Endothelial cell of umbilical vein (primary cell): ENCODE results near the gene MMP24. TPM values are rescaled to one million over a fixed set of nuclear protein-coding genes. Genes with fewer than 3 reads are reported as not detected.
A peak's percentile ranks its signal among the peaks of the same experiment; 100 is the strongest.
"Not testable (repeated sequence)": the region's sequence is repeated elsewhere in the genome, so short reads cannot be mapped to it uniquely, and the experiment has no call there.

ENCODE experiments used
- BruUV-seq: library from RNA; stranded (reverse); fragments of 400-500 nt; replicated peaks from 2 replicates; lab custom pipeline; 2021; lab: Mats Ljungman, UMichigan
- CTCF ChIA-PET: fragments of 300-600, 350-600 bp; sonication (Branson Sonifier 250); formaldehyde crosslinking; loops from one replicate; lab custom pipeline; 2021; ENCODE audit warnings: antibody characterized with exemption, inconsistent platforms; lab: Charles Lee
- POLR2A ChIA-PET: fragments of 300-600, 350-600 bp; sonication (Branson Sonifier 250); formaldehyde crosslinking; loops from one replicate; lab custom pipeline; 2021; ENCODE audit warnings: antibody characterized with exemption, inconsistent platforms; lab: Charles Lee
- DNase-seq: peaks from one replicate; pipeline ENCODE4 v3.0.0-alpha.2; 2011; ENCODE audit warnings: low read depth, low spot score
- FAIRE-seq: peaks from 2 replicates; lab custom pipeline; 2011; peaks lifted over from hg19 to GRCh38; lab: Jason Lieb, UNC
- H2AFZ ChIP-seq: 2 replicates; pipeline ENCODE4 v1.6.0; 2012; ENCODE audit warnings: low read depth, low read length, control low read depth, inconsistent platforms
- H3K27ac ChIP-seq: 2 replicates; pipeline ENCODE4 v1.5.1; 2011; ENCODE audit warnings: low read depth, mild to moderate bottlenecking, control low read depth, low read length, moderate library complexity; ENCODE audit not compliant: insufficient read depth
- H3K27me3 ChIP-seq, 2 experiments: 2 replicates each; pipeline versions ENCODE4 v1.6.0 to v1.6.1; 2011; ENCODE audit warnings: low read length in 2 of 2, mixed read lengths in 1 of 2; ENCODE audit not compliant: control insufficient read depth in 2 of 2, insufficient read depth in 2 of 2
- H3K36me3 ChIP-seq, 2 experiments: 2 replicates in 1 of 2; 3 replicates in 1 of 2; pipeline ENCODE4 v1.5.1; 2011; ENCODE audit warnings: low read length in 2 of 2, mild to moderate bottlenecking in 1 of 2, moderate library complexity in 1 of 2; ENCODE audit not compliant: control insufficient read depth in 2 of 2, insufficient read depth in 2 of 2; ENCODE audit errors: extremely low read depth in 1 of 2
- H3K4me1 ChIP-seq: 3 replicates; pipeline ENCODE4 v1.5.1; 2011; ENCODE audit warnings: mild to moderate bottlenecking, low read length; ENCODE audit not compliant: control insufficient read depth, insufficient read depth; ENCODE audit errors: extremely low read depth
- H3K4me2 ChIP-seq: 2 replicates; pipeline ENCODE4 v1.6.1; 2011; ENCODE audit warnings: low read length, control low read depth, mixed read lengths; ENCODE audit not compliant: insufficient read depth
- H3K4me3 ChIP-seq, 3 experiments: fragments of 200-600 bp in 1 of 3; sonication (generic), shearing (Covaris generic) in 1 of 3; replicated peaks in 1 of 3; 2 replicates each; pipeline ENCODE4 v1.5.1; 2011 to 2016; ENCODE audit warnings: control low read depth in 3 of 3, low read length in 3 of 3, mild to moderate bottlenecking in 2 of 3, inconsistent platforms in 1 of 3, low read depth in 1 of 3, moderate library complexity in 1 of 3; ENCODE audit not compliant: insufficient read depth in 1 of 3
- H3K79me2 ChIP-seq: 2 replicates; pipeline ENCODE4 v1.6.0; 2012; ENCODE audit warnings: low read length, inconsistent platforms; ENCODE audit not compliant: control insufficient read depth, insufficient read depth
- H3K9ac ChIP-seq: replicated peaks from 2 replicates; pipeline ENCODE3; 2011; ENCODE audit warnings: low read length, control low read depth; ENCODE audit not compliant: insufficient read depth; ENCODE audit errors: extremely low read depth
- H3K9me1 ChIP-seq: replicated peaks from 3 replicates; pipeline ENCODE4 v1.6.0; 2011; ENCODE audit warnings: mild to moderate bottlenecking, low read length; ENCODE audit not compliant: control insufficient read depth, insufficient read depth; ENCODE audit errors: extremely low read depth
- H3K9me3 ChIP-seq: replicated peaks from 2 replicates; pipeline ENCODE4 v1.5.1; 2012; ENCODE audit warnings: low read length, inconsistent platforms; ENCODE audit not compliant: control insufficient read depth, insufficient read depth
- H4K20me1 ChIP-seq: replicated peaks from 2 replicates; pipeline ENCODE3; 2011; ENCODE audit warnings: mild to moderate bottlenecking, low read length; ENCODE audit not compliant: control insufficient read depth, insufficient read depth; ENCODE audit errors: extremely low read depth
- GATA2 ChIP-seq: IDR thresholded peaks from 2 replicates; pipeline ENCODE4 v1.7.0; 2011; ENCODE audit warnings: low read depth, mild to moderate bottlenecking, moderate library complexity, mixed read lengths, low read length; ENCODE audit not compliant: insufficient read length, insufficient read depth
- JUN ChIP-seq: IDR thresholded peaks from 2 replicates; pipeline ENCODE4 v1.6.1; 2011; ENCODE audit warnings: borderline replicate concordance, low read depth; ENCODE audit not compliant: insufficient read length, insufficient read depth
- MYC ChIP-seq: IDR thresholded peaks from one replicate; pipeline ENCODE4 v1.6.1; 2011; ENCODE audit warnings: mild to moderate bottlenecking, low read depth, low read length
- POLR2AphosphoS5 ChIP-seq: IDR thresholded peaks from 2 replicates; pipeline ENCODE4 v1.6.1; 2012; ENCODE audit warnings: low read depth, mild to moderate bottlenecking, control low read depth, low read length, moderate library complexity; ENCODE audit not compliant: insufficient read depth
- dilution Hi-C: fragments of 300-500 bp; cut with MboI; formaldehyde crosslinking; loops from one replicate; pipeline ENCODE4 v1.15.0; 2019; ENCODE audit warnings: low sequenced_read_pairs; ENCODE audit not compliant: extremely low pct_ligation_motif_present
- intact Hi-C: fragments of 100-400 bp; cut with micrococcal nuclease; formaldehyde crosslinking; loops from one replicate; pipeline ENCODE4 v1.10.0; 2022
- polyA plus RNA-seq, 4 experiments: library from polyadenylated mRNA; depleted of rRNA in 3 of 4; stranded (reverse) in 3 of 4; unstranded in 1 of 4; fragments of >200 nt; gene quantifications; 2 replicates each; pipeline versions ENCODE4 v1.2.1 to v1.2.3, GENCODE V29; 2011 to 2012; ENCODE audit warnings: missing spikeins in 1 of 4
- total RNA-seq: library from RNA; stranded (reverse); gene quantifications from 2 replicates; pipeline ENCODE4 v1.2.3, GENCODE V29; 2021
- TF ChIP-seq, protein P1 (sequence below), 2 donors: IDR thresholded peaks; 1 replicate in 1 of 2; 2 replicates in 1 of 2; pipeline ENCODE4 v1.5.1; 2011; ENCODE audit warnings: low read length in 2 of 2, mild to moderate bottlenecking in 2 of 2, moderate library complexity in 2 of 2, control low read depth in 1 of 2, inconsistent platforms in 1 of 2, low read depth in 1 of 2; ENCODE audit not compliant: insufficient read depth in 1 of 2; ENCODE audit errors: extremely low read depth in 1 of 2
- TF ChIP-seq, protein P2 (sequence below): IDR thresholded peaks from 2 replicates; pipeline ENCODE4 v1.6.1; 2011; ENCODE audit not compliant: insufficient read depth, insufficient read length

Gene MMP24
- total and polyA plus RNA-seq, 2 donors (not counting 3 experiments of a cell fraction or from before 2014, with no cell fraction given), result 0.27 to 0.54 TPM

DNA sequence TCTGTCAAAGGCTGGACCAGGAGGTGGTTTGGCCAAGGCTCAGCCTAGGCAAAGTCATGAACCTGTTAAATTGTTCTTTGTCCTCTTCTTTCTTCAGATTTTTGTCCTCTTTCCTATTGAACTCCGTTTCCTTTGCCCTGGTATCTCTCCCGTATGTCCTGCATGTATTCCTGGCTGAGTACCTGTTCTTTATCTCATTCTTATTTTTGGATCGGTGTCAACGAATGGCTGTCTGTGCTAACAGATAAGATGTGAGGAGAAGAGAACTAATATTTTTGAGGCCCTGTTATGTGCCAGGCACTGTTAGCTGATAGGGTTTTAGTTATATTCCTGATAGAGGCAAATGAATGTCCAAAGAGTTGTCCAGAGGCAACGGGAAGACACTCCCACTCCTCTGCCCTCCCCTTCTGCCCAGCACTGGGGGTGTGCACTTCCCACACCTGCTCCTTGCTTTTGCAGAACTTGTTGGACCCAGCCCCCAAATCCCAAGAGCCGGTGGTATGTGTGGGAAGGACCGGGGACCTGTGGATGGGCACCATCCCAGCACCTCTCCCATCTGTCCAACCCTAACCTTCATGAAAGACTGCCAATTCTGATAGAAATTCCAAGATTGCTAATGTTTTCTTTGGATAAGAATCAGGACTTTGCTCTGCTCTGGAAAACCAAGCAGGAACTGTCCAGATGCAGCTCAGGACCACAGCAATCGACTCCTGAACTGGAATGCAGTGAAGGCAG, 30.9 kb downstream of the MMP24 start:
- no peaks in the 10 kb centered on the region for H3K9me3 ChIP-seq
- FAIRE-seq (peak; percentile 85), DNase-seq (peak; percentile 63)
- no peak overlapping the region for H2AFZ ChIP-seq
- TF ChIP-seq MYC (no peak), GATA2 (peak; percentile 76)
- H3K9me1 ChIP-seq, result no peaks in the 10 kb centered on the region
- intact Hi-C loops, result no loop called here
- H3K36me3 ChIP-seq, result no peaks in the 10 kb centered on the region
- no peaks in the 10 kb centered on the region for H4K20me1 ChIP-seq
- no peak overlapping the region for H3K27ac ChIP-seq
- no peak overlapping the region for H3K4me3 ChIP-seq
- POLR2A ChIA-PET, result no interaction called here
- H3K4me2 ChIP-seq, result no peak overlapping the region
- BruUV-seq, result no TSS peak
- dilution Hi-C loops, result loop anchor here (25.0 kb wide), 1 partner anchor 420 kb away; the partner anchor contains the start of gene NCOA6
- CTCF ChIA-PET, result interaction anchor here (0.7 to 1.8 kb wide), 7 partner anchors 9 to 161 kb away, joined by 3 to 11 read pairs (median 5); no protein-coding TSS in a partner anchor
- H3K79me2 ChIP-seq, result no peaks in the 10 kb centered on the region
- peaks cover 9% of the 10 kb centered on the region for H3K4me1 ChIP-seq
- H3K9ac ChIP-seq, result no peak overlapping the region
- peaks cover 0 to 2% of the 10 kb centered on the region in 2 experiments for H3K27me3 ChIP-seq

DNA sequence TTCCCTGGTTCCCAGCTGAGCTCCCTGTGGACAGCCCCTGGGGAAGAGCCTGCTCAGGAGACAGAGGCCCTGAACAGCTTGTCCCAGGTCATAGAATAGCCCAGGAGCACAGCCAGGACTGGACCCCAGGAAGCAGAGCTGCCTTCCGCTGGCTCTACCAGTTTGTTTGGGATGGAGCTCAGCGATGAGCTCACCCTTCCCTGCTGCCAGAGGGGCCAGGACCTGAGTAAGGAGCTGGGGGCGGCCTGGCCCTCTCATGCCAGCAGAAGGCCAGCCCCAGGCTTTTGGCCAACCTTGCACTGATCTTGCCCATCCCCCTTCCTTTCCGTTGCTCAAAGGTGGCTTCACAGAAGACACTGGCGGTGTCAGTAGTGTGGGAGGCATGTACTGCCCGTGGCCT, 33.9 kb downstream of the MMP24 start:
- Histone ChIP-seq H3K9me1 (no peaks in the 10 kb centered on the region), H3K27me3 (no peaks in the 10 kb centered on the region), H3K27ac (no peak overlapping the region), H3K9ac (no peak overlapping the region), H3K4me3 (no peak overlapping the region), H4K20me1 (no peaks in the 10 kb centered on the region), H2AFZ (no peak overlapping the region), H3K4me2 (no peak overlapping the region), H3K36me3 (no peaks in the 10 kb centered on the region), H3K9me3 (no peaks in the 10 kb centered on the region), H3K4me1 (peaks cover 13% of the 10 kb centered on the region), H3K79me2 (no peaks in the 10 kb centered on the region)
- FAIRE-seq (no peak), DNase-seq (no peak)
- TF ChIP-seq MYC (no peak), JUN (no peak), POLR2AphosphoS5 (no peak), GATA2 (no peak)
- TF ChIP-seq, protein P1, sequence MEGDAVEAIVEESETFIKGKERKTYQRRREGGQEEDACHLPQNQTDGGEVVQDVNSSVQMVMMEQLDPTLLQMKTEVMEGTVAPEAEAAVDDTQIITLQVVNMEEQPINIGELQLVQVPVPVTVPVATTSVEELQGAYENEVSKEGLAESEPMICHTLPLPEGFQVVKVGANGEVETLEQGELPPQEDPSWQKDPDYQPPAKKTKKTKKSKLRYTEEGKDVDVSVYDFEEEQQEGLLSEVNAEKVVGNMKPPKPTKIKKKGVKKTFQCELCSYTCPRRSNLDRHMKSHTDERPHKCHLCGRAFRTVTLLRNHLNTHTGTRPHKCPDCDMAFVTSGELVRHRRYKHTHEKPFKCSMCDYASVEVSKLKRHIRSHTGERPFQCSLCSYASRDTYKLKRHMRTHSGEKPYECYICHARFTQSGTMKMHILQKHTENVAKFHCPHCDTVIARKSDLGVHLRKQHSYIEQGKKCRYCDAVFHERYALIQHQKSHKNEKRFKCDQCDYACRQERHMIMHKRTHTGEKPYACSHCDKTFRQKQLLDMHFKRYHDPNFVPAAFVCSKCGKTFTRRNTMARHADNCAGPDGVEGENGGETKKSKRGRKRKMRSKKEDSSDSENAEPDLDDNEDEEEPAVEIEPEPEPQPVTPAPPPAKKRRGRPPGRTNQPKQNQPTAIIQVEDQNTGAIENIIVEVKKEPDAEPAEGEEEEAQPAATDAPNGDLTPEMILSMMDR (IDR thresholded peaks at IDR 0.05; ENCODE audit: extremely low read depth in 1 of 2, insufficient read depth in 1 of 2, low read depth in 1 of 2, low read length in 2 of 2), result no peak
- TF ChIP-seq, protein P2, sequence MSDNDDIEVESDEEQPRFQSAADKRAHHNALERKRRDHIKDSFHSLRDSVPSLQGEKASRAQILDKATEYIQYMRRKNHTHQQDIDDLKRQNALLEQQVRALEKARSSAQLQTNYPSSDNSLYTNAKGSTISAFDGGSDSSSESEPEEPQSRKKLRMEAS, result no peak
- intact Hi-C loops (no loop called here), dilution Hi-C loops (loop anchor here (25.0 kb wide), 1 partner anchor 423 kb away; the partner anchor contains the start of gene NCOA6)
- ChIA-PET CTCF (interaction anchor here (0.6 to 1.6 kb wide), 4 partner anchors 43 to 179 kb away, joined by 3 to 5 read pairs (median 4); no protein-coding TSS in a partner anchor), POLR2A (no interaction called here)
- no TSS peak for BruUV-seq

DNA sequence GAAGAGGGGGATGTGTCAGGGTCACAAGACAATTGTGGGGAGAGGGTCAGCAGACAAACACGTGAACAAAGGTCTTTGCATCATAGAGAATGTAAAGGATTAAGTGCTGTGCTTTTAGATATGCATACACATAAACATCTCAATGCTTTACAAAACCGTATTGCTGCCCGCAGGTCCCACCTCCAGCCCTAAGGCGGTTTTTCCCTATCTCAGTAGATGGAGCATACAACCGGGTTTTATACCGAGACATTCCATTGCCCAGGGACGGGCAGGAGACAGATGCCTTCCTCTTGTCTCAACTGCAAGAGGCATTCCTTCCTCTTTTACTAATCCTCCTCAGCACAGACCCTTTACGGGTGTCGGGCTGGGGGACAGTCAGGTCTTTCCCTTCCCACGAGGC, 35.8 kb downstream of the MMP24 start:
- CTCF ChIA-PET, result interaction anchor here (0.9 kb wide), 1 partner anchor 166 kb away, joined by 4 read pairs; no protein-coding TSS in a partner anchor
- H4K20me1 ChIP-seq, H3K9ac ChIP-seq, intact Hi-C loops, H3K9me3 ChIP-seq, H2AFZ ChIP-seq, POLR2A ChIA-PET, H3K9me1 ChIP-seq, H3K27ac ChIP-seq, H3K27me3 ChIP-seq, BruUV-seq, FAIRE-seq, H3K36me3 ChIP-seq, H3K79me2 ChIP-seq, H3K4me2 ChIP-seq, DNase-seq, H3K4me3 ChIP-seq: not testable (repeated sequence)
- peaks cover 10% of the 10 kb centered on the region for H3K4me1 ChIP-seq
- dilution Hi-C loops, result loop anchor here (25.0 kb wide), 1 partner anchor 425 kb away; the partner anchor contains the start of gene NCOA6
